ENCODE data around the gene ARHGAP22.

DNA sequence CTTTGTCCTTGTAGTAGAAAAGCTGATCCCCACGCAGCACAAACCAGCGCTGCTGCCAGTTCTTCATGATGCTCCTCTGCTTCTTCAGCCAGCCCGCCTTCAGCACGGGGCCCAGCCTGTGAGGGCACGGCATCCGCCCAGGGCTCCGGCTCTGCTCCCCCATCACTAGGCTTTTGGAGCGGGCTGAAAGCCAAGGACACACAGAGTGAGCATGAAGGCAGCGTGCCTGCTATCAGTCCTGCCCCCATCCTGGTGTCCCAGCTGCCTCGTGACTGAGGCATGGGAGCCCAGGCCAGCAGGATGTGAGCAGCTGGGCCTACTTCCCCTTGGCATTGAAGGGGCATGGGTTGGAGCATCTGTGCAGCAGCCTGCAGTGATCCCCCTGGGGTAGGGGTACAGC is 21.9 kb downstream of the ARHGAP22 start:
- TF ChIP-seq EZH2phosphoT487 (IDR thresholded peaks at IDR 0.05; ENCODE audit: insufficient read depth, low read depth) (no peak), EZH2 (IDR thresholded peaks at IDR 0.05; ENCODE audit: insufficient read depth, poor library complexity, severe bottlenecking) (no peak)
